Lower leg skin (tissue), 3 donors: Measurements from ENCODE around the gene CT47C1.

Experiments
- POLR2A ChIP-seq, 2 donors: fragments of 450-650 bp; IDR thresholded peaks; one replicate each; pipeline ENCODE4 v1.6.1; 2016 to 2017; ENCODE audit warnings: antibody characterized with exemption in 2 of 2, mild to moderate bottlenecking in 1 of 2, moderate library complexity in 1 of 2
- TF ChIP-seq, protein P1 (sequence below), 3 donors: fragments of 450-650 bp; IDR thresholded peaks; one replicate each; pipeline ENCODE4 v1.5.1; 2016; ENCODE audit warnings: antibody characterized with exemption in 3 of 3, mild to moderate bottlenecking in 3 of 3, moderate library complexity in 2 of 3

DNA sequence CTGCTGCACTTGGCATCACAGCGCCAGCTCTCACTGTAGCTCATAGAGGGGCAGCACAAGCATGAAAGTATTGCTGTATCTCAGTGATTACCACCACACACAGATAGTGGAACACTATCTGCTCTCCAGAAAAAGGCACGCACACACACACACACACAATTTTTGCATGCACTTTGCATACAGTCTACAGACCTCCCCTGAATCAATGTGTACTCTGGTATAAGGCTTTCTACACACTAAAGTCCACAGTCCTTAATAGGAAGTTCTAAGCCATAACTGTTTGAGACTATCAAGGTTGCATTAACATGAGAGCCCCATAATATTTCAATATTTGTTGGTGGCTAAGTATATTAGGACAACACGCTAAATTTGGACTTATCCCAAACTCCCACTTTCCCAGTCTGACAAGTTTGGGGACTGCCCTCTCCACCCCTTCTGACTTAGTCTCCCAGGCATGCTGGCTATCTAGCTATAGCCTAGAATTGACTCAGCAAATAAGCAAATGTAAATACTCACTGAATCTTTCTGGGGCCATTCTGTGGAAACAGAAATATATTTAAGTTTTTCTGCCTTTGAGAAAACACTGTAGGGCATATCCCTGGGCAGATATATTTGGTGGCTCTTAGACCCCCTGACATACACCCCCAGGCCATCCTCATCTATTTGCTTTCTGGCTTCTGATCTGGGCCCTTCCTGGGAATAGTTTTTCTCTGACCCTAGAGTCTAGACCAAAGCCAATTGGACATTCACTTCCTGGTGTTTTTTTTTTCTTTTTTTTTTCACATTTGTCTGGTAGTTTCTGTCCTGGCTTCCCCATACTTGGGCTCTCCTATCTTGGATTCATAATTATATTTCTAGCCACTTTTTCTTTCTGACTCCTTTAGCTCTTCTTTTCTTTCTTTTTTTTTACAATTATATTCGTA is 36.4 kb upstream of the CT47C1 start:
- TF ChIP-seq, protein P1, sequence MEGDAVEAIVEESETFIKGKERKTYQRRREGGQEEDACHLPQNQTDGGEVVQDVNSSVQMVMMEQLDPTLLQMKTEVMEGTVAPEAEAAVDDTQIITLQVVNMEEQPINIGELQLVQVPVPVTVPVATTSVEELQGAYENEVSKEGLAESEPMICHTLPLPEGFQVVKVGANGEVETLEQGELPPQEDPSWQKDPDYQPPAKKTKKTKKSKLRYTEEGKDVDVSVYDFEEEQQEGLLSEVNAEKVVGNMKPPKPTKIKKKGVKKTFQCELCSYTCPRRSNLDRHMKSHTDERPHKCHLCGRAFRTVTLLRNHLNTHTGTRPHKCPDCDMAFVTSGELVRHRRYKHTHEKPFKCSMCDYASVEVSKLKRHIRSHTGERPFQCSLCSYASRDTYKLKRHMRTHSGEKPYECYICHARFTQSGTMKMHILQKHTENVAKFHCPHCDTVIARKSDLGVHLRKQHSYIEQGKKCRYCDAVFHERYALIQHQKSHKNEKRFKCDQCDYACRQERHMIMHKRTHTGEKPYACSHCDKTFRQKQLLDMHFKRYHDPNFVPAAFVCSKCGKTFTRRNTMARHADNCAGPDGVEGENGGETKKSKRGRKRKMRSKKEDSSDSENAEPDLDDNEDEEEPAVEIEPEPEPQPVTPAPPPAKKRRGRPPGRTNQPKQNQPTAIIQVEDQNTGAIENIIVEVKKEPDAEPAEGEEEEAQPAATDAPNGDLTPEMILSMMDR (IDR thresholded peaks at IDR 0.05): no peak
- TF ChIP-seq POLR2A (IDR thresholded peaks at IDR 0.05): no peak
